GM12864 (cell line): ENCODE data around the gene CA6.
"Not testable (repeated sequence)": the region's sequence is repeated elsewhere in the genome, so short reads cannot be mapped to it uniquely, and the experiment has no call there.

Source experiments
- DNase-seq: peaks from one replicate; pipeline ENCODE4 v3.0.0-alpha.2; 2011; ENCODE audit warnings: low read depth
- H3K4me3 ChIP-seq: 2 replicates; pipeline ENCODE4 v1.5.1; 2011; ENCODE audit warnings: mild to moderate bottlenecking, low read depth, low read length, control low read depth
- CTCF ChIP-seq: IDR thresholded peaks from 2 replicates; pipeline ENCODE4 v1.5.1; 2011; ENCODE audit warnings: low read depth, mild to moderate bottlenecking, moderate library complexity, low read length, control low read depth, inconsistent platforms; ENCODE audit errors: missing control alignments

The CA6 gene

DNA sequence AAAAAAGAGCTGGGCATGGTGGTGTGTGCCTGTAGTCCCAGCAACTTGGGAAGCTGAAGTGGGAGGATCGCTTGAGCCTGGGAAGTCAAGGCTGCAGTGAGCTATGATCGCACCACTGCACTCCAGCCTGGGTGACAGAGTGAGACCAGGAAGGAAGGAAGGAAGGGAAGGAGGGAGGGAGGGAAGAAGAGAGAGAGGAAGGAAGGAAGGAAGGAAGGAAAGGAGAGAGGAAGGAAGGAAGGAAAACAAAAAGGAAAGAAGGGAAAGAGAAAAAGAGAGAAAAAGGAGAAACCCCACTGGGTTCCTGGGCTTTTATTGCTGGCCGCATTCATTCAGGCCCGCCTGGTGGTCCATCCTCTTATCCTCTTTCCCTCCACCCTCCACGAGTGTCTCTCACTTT is 70.8 kb downstream of the CA6 start:
- no peak for DNase-seq
- no peak for TF ChIP-seq CTCF
- H3K4me3 ChIP-seq = no peak overlapping the region

GRCh38 chr1:9018333-9018732 is 72.7 kb downstream of the CA6 start:
- DNase-seq = no peak
- no peak for TF ChIP-seq CTCF
- no peak overlapping the region for H3K4me3 ChIP-seq

GRCh38 chr1:9019896-9020295 is 74.2 kb downstream of the CA6 start:
- DNase-seq = no peak
- H3K4me3 ChIP-seq = no peak overlapping the region
- TF ChIP-seq CTCF = no peak

- no peak for TF ChIP-seq CTCF
- no peak for DNase-seq
- H3K4me3 ChIP-seq = no peak overlapping the region
These were observed 74.6 kb downstream of the CA6 start for GRCh38 chr1:9020305-9020704.

- H3K4me3 ChIP-seq, DNase-seq: not testable (repeated sequence)
These were observed 76.5 kb downstream of the CA6 start for GRCh38 chr1:9022026-9022738.

GRCh38 chr1:9022773-9023172 is 77.1 kb downstream of the CA6 start:
- no peak overlapping the region for H3K4me3 ChIP-seq
- TF ChIP-seq CTCF = no peak
- DNase-seq = no peak
